ENCODE measurements around the gene C22orf42. TPM values are rescaled to one million over a fixed set of nuclear protein-coding genes. Genes with fewer than 3 reads are reported as not detected.

Gene C22orf42
- total RNA-seq, 1 experiment from 2014 or later: not detected

DNA sequence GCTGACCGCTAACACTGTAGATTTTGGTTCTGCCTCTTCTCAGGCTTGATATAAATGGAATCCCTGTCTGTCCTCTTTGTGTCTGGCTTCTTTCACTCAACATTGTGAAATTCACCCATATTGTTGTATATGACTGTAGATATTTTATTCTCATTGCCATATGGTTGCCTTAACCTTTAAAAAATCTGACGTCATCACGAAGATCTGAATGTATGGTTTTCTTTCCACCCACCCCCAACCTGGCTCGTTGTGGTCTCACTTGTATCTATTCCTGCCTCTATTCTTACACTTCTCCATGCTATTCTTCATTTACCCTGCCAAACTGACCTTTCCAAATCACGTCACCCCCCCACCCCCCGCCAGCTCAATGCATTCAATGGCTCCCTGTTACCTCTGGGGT is 21.9 kb upstream of the C22orf42 start:
- Histone ChIP-seq H3K18ac (ENCODE audit: insufficient read length, low read depth, low read length) (no peak overlapping the region), H2BK120ac (ENCODE audit: low read depth, low read length, poor library complexity, severe bottlenecking) (no peak overlapping the region), H3T11ph (ENCODE audit: low read length) (no peak overlapping the region), H2BK12ac (ENCODE audit: insufficient read length, low read depth, low read length) (no peak overlapping the region), H4K20me1 (ENCODE audit: control insufficient read depth, insufficient read depth, insufficient read length) (peaks cover 2% of the 10 kb centered on the region), H3K23ac (ENCODE audit: insufficient read length, low read depth, low read length) (no peak overlapping the region), H3K4me2 (ENCODE audit: insufficient read depth, insufficient read length, low read length) (no peak overlapping the region), H3K79me2 (ENCODE audit: insufficient read depth, low read length) (no peaks in the 10 kb centered on the region), H2BK15ac (ENCODE audit: low read depth, low read length) (no peak overlapping the region), H4K8ac (replicated peaks; ENCODE audit: insufficient read length, low read depth, low read length) (no peak overlapping the region), H3K27me3 (ENCODE audit: insufficient read depth, low read length) (no peaks in the 10 kb centered on the region; the same call in none of the 2 replicates), H3K27ac (ENCODE audit: insufficient read length, low read depth, low read length) (no peak overlapping the region), H4K91ac (ENCODE audit: insufficient read length, low read depth, low read length) (no peak overlapping the region), H3K79me1 (ENCODE audit: insufficient read depth, low read depth, low read length, poor library complexity, severe bottlenecking) (no peaks in the 10 kb centered on the region), H2AFZ (ENCODE audit: low read length) (no peak overlapping the region), H3K4me1 (ENCODE audit: insufficient read depth, low read length) (no peaks in the 10 kb centered on the region), H2AK5ac (ENCODE audit: insufficient read length, low read length) (no peak overlapping the region), H2BK20ac (ENCODE audit: low read depth, low read length, poor library complexity, severe bottlenecking) (no peak overlapping the region), H4K5ac (ENCODE audit: insufficient read length, low read depth, low read length) (no peak overlapping the region), H3K14ac (ENCODE audit: insufficient read depth, low read length) (no peak overlapping the region), H3K9me3 (ENCODE audit: control insufficient read depth, low read depth, low read length) (no peaks in the 10 kb centered on the region), H3K56ac (ENCODE audit: insufficient read length, low read depth, low read length) (no peak overlapping the region), H3K23me2 (ENCODE audit: insufficient read length, low read depth, low read length, poor library complexity, severe bottlenecking) (peaks cover 4% of the 10 kb centered on the region), H2BK5ac (ENCODE audit: insufficient read length, low read length) (no peak overlapping the region), H3K4ac (ENCODE audit: low read depth, low read length) (no peak overlapping the region), H3K9ac (ENCODE audit: extremely low read depth, insufficient read length, low read length) (no peak overlapping the region)
- Mint-ChIP-seq H3K9me3 (no peaks in the 10 kb centered on the region), H3K27ac (no peak overlapping the region), H3K36me3 (ENCODE audit: insufficient read depth in 1 of 3, low read depth in 3 of 3) (no peaks in the 10 kb centered on the region; a peak in 1 of 7 replicates), H3K27me3 (ENCODE audit: low read depth) (peaks cover 58% of the 10 kb centered on the region), H3K4me1 (no peaks in the 10 kb centered on the region), H3K4me3 (no peak overlapping the region)
- DNase-seq: no peak
- TF ChIP-seq, protein P1, sequence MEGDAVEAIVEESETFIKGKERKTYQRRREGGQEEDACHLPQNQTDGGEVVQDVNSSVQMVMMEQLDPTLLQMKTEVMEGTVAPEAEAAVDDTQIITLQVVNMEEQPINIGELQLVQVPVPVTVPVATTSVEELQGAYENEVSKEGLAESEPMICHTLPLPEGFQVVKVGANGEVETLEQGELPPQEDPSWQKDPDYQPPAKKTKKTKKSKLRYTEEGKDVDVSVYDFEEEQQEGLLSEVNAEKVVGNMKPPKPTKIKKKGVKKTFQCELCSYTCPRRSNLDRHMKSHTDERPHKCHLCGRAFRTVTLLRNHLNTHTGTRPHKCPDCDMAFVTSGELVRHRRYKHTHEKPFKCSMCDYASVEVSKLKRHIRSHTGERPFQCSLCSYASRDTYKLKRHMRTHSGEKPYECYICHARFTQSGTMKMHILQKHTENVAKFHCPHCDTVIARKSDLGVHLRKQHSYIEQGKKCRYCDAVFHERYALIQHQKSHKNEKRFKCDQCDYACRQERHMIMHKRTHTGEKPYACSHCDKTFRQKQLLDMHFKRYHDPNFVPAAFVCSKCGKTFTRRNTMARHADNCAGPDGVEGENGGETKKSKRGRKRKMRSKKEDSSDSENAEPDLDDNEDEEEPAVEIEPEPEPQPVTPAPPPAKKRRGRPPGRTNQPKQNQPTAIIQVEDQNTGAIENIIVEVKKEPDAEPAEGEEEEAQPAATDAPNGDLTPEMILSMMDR (conservative IDR thresholded peaks at IDR 0.05): no peak
- WGBS (ENCODE audit: extremely low coverage, insufficient read length, low lambda C conversion rate): no CpG with 5 or more reads among the region's 6 CpGs

Measured in H9 (cell line).